ENCODE data around the gene TSNAXIP1.

TSNAXIP1 gene

GRCh38 chr16:67806428-67807147 lies at the start of gene TSNAXIP1, which contains the start of gene RANBP10:
Gene TSNAXIP1, plus strand, starts transcription at chr16:67806889. Its CDS starts 261 bp downstream, at chr16:67807150.
Gene RANBP10, minus strand, starts transcription at chr16:67806560. Its CDS starts 24 bp downstream, at chr16:67806536.
- Histone ChIP-seq H3K27me3 (ENCODE audit: insufficient read depth, low read depth, severe bottlenecking) (no peaks in the 10 kb centered on the region), H3K9me3 (ENCODE audit: severe bottlenecking) (no peaks in the 10 kb centered on the region), H3K27ac (peak within 1 kb of the TSS; percentile 72), H3K4me3 (ENCODE audit: low read depth, low read length) (peak within 1 kb of the TSS; percentile 82), H3K36me3 (peaks cover 29% of the 10 kb centered on the region)
- peak; percentile 98 for DNase-seq
- TF ChIP-seq CTCF (IDR thresholded peaks at IDR 0.05; ENCODE audit: low read depth, low read length), result no peak

- no peak for TF ChIP-seq CTCF (IDR thresholded peaks at IDR 0.05; ENCODE audit: low read depth, low read length)
- Histone ChIP-seq H3K36me3 (peaks cover 12% of the 10 kb centered on the region), H3K4me3 (ENCODE audit: low read depth, low read length) (no peak overlapping the region), H3K9me3 (ENCODE audit: severe bottlenecking) (no peaks in the 10 kb centered on the region), H3K27me3 (ENCODE audit: insufficient read depth, low read depth, severe bottlenecking) (no peaks in the 10 kb centered on the region), H3K27ac (no peak overlapping the region)
- no peak for DNase-seq
Measured at GRCh38 chr16:67758006-67758405, 48.7 kb upstream of the TSNAXIP1 start.

GRCh38 chr16:67758966-67759365 lies 47.7 kb upstream of the TSNAXIP1 start:
- no peak for TF ChIP-seq CTCF (IDR thresholded peaks at IDR 0.05; ENCODE audit: low read depth, low read length)
- DNase-seq, result no peak
- no peak overlapping the region for H3K27ac ChIP-seq
- no peaks in the 10 kb centered on the region for H3K27me3 ChIP-seq (ENCODE audit: insufficient read depth, low read depth, severe bottlenecking)
- peaks cover 12% of the 10 kb centered on the region for H3K36me3 ChIP-seq
- no peak overlapping the region for H3K4me3 ChIP-seq (ENCODE audit: low read depth, low read length)
- H3K9me3 ChIP-seq (ENCODE audit: severe bottlenecking), result no peaks in the 10 kb centered on the region

- TF ChIP-seq CTCF (IDR thresholded peaks at IDR 0.05; ENCODE audit: low read depth, low read length), result no peak
- no peak overlapping the region for H3K27ac ChIP-seq
Measured at GRCh38 chr16:67760206-67760955, 46.3 kb upstream of the TSNAXIP1 start.

GRCh38 chr16:67760956-67761230 lies 45.8 kb upstream of the TSNAXIP1 start:
- no peak for DNase-seq
- TF ChIP-seq CTCF (IDR thresholded peaks at IDR 0.05; ENCODE audit: low read depth, low read length), result no peak
- H3K27ac ChIP-seq, result no peak overlapping the region
- H3K4me3 ChIP-seq (ENCODE audit: low read depth, low read length), result no peak overlapping the region
- no peaks in the 10 kb centered on the region for H3K27me3 ChIP-seq (ENCODE audit: insufficient read depth, low read depth, severe bottlenecking)
- peaks cover 5% of the 10 kb centered on the region for H3K36me3 ChIP-seq
- H3K9me3 ChIP-seq (ENCODE audit: severe bottlenecking), result no peaks in the 10 kb centered on the region

More at GRCh38 chr16:67760206-67760955, 46.3 kb upstream of the TSNAXIP1 start:
- H3K36me3 ChIP-seq, result peaks cover 5% of the 10 kb centered on the region
- DNase-seq, result no peak
- no peaks in the 10 kb centered on the region for H3K9me3 ChIP-seq (ENCODE audit: severe bottlenecking)
- no peaks in the 10 kb centered on the region for H3K27me3 ChIP-seq (ENCODE audit: insufficient read depth, low read depth, severe bottlenecking)
- H3K4me3 ChIP-seq (ENCODE audit: low read depth, low read length), result no peak overlapping the region

All from WERI-Rb-1 (cell line).